Keratinocyte (primary cell): Measurements from ENCODE around the gene AMBP. TPM values are rescaled to one million over a fixed set of nuclear protein-coding genes. Genes with fewer than 3 reads are reported as not detected.

Experiments
- DNase-seq: peaks from one replicate; pipeline ENCODE4 v3.0.0-alpha.2; 2011; ENCODE audit warnings: low read depth, missing footprints, low spot score
- FAIRE-seq: peaks from 2 replicates; lab custom pipeline; 2011; peaks lifted over from hg19 to GRCh38; lab: Jason Lieb, UNC
- H2AFZ ChIP-seq: 2 replicates; pipeline ENCODE4 v1.6.0; 2012; ENCODE audit warnings: low read length, control low read depth, inconsistent platforms; ENCODE audit not compliant: control insufficient read depth
- H3K27ac ChIP-seq: 2 replicates; pipeline ENCODE4 v1.5.1; 2011; ENCODE audit warnings: low read length; ENCODE audit not compliant: control insufficient read depth, insufficient read depth
- H3K27me3 ChIP-seq: 3 replicates; pipeline ENCODE4 v1.6.0; 2011; ENCODE audit warnings: low read length; ENCODE audit not compliant: control insufficient read depth, insufficient read depth; ENCODE audit errors: extremely low read depth
- H3K36me3 ChIP-seq, 2 experiments: 2 replicates in 1 of 2; 3 replicates in 1 of 2; pipeline ENCODE4 v1.5.1; 2011; ENCODE audit warnings: low read length in 2 of 2, mild to moderate bottlenecking in 1 of 2; ENCODE audit not compliant: control insufficient read depth in 2 of 2, insufficient read depth in 2 of 2; ENCODE audit errors: extremely low read depth in 1 of 2
- H3K4me1 ChIP-seq: 3 replicates; pipeline ENCODE4 v1.5.1; 2011; ENCODE audit warnings: low read length; ENCODE audit not compliant: control insufficient read depth, insufficient read depth; ENCODE audit errors: extremely low read depth
- H3K4me2 ChIP-seq: 3 replicates; pipeline ENCODE4 v1.6.0; 2011; ENCODE audit warnings: low read depth, low read length; ENCODE audit not compliant: control insufficient read depth, insufficient read depth; ENCODE audit errors: extremely low read depth
- H3K4me3 ChIP-seq, 3 experiments: fragments of 200-600 bp in 1 of 3; sonication (generic) in 1 of 3; 2 replicates in 2 of 3; 3 replicates in 1 of 3; pipeline ENCODE4 v1.5.1; 2011 to 2016; ENCODE audit warnings: low read length in 3 of 3, mild to moderate bottlenecking in 3 of 3, control low read depth in 2 of 3, inconsistent platforms in 1 of 3, low read depth in 1 of 3, mixed read lengths in 1 of 3, mixed run types in 1 of 3, moderate library complexity in 1 of 3; ENCODE audit not compliant: control insufficient read depth in 2 of 3, insufficient read depth in 2 of 3; ENCODE audit errors: extremely low read depth in 1 of 3
- H3K79me2 ChIP-seq: 2 replicates; pipeline ENCODE4 v1.6.0; 2012; ENCODE audit warnings: low read length; ENCODE audit not compliant: control insufficient read depth, insufficient read depth
- H3K9ac ChIP-seq: 3 replicates; pipeline ENCODE4 v1.6.0; 2011; ENCODE audit warnings: low read length; ENCODE audit not compliant: control insufficient read depth, insufficient read depth; ENCODE audit errors: extremely low read depth
- H3K9me1 ChIP-seq: 3 replicates; pipeline ENCODE4 v1.6.0; 2011; ENCODE audit warnings: low read length; ENCODE audit not compliant: control insufficient read depth, insufficient read depth; ENCODE audit errors: extremely low read depth
- H3K9me3 ChIP-seq: 2 replicates; pipeline ENCODE4 v1.5.1; 2012; ENCODE audit warnings: low read depth, low read length; ENCODE audit not compliant: control insufficient read depth
- H4K20me1 ChIP-seq: 3 replicates; pipeline ENCODE4 v1.6.0; 2011; ENCODE audit warnings: low read length; ENCODE audit not compliant: control insufficient read depth, insufficient read depth; ENCODE audit errors: extremely low read depth
- EZH2 ChIP-seq: IDR thresholded peaks from one replicate; pipeline ENCODE4 v1.6.1; 2012; ENCODE audit warnings: inconsistent platforms, mild to moderate bottlenecking, low read length, moderate library complexity
- dilution Hi-C: fragments of 300-500 bp; cut with MboI; formaldehyde crosslinking; loops from one replicate; pipeline ENCODE4 v1.7.0; 2020; ENCODE audit warnings: low sequenced_read_pairs; ENCODE audit not compliant: extremely low pct_ligation_motif_present
- polyA plus RNA-seq, 5 experiments: library from polyadenylated mRNA; depleted of rRNA in 3 of 5; stranded (reverse) in 3 of 5; stranded (forward) in 1 of 5; unstranded in 1 of 5; fragments of >200 nt; gene quantifications; 1 replicate in 1 of 5; 2 replicates in 3 of 5; 3 replicates in 1 of 5; pipeline versions ENCODE4 v1.2.1 to v1.2.3, GENCODE V29; 2011 to 2012; ENCODE audit warnings: missing spikeins in 2 of 5, low read depth in 1 of 5, low replicate concordance in 1 of 5
- TF ChIP-seq, protein P1 (sequence below), 3 experiments: IDR thresholded peaks in 1 of 3; conservative IDR thresholded peaks in 1 of 3; optimal IDR thresholded peaks in 1 of 3; 2 replicates in 2 of 3; 3 replicates in 1 of 3; pipeline versions ENCODE3 to v1.5.1; 2011; ENCODE audit warnings: low read length in 3 of 3, mild to moderate bottlenecking in 3 of 3, moderate library complexity in 2 of 3, control low read depth in 1 of 3, inconsistent platforms in 1 of 3; ENCODE audit not compliant: insufficient read depth in 2 of 3; ENCODE audit errors: extremely low read depth in 1 of 3

AMBP gene
- polyA plus RNA-seq, 1 donor (not counting 4 experiments of a cell fraction or from before 2014, with no cell fraction given), result not detected

DNA sequence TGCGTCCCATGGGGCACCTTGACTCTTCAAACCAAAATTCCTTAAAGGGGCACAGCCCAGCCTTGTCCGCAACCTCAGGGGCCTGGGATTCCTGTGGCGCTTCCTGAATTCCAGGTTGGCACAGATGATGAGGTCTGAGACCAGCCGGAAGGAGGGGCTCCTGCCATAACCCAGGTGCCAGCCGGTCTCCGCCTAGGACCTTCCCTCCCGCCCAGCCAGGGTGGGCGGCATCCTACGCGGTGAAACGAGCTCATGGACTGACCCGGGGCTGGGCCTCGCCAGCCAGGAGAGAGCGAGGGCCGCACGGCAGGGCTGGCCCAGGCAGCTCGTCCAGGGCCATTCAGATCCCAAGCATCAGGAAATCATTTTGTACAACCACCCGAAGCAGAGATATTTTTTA, 23.0 kb downstream of the AMBP start:
- peaks cover 0 to 9% of the 10 kb centered on the region in 2 experiments for H3K36me3 ChIP-seq
- DNase-seq (no peak), FAIRE-seq (no peak)
- no peaks in the 10 kb centered on the region for H3K27me3 ChIP-seq
- H3K9me1 ChIP-seq, result no peaks in the 10 kb centered on the region
- H3K9ac ChIP-seq, result no peak overlapping the region
- dilution Hi-C loops, result no loop called here
- H2AFZ ChIP-seq, result no peak overlapping the region
- H4K20me1 ChIP-seq, result no peaks in the 10 kb centered on the region
- no peaks in the 10 kb centered on the region for H3K79me2 ChIP-seq
- H3K27ac ChIP-seq, result no peak overlapping the region
- H3K9me3 ChIP-seq, result no peaks in the 10 kb centered on the region
- no peak overlapping the region for H3K4me3 ChIP-seq
- H3K4me2 ChIP-seq, result no peak overlapping the region
- no peak for TF ChIP-seq EZH2
- TF ChIP-seq, protein P1, sequence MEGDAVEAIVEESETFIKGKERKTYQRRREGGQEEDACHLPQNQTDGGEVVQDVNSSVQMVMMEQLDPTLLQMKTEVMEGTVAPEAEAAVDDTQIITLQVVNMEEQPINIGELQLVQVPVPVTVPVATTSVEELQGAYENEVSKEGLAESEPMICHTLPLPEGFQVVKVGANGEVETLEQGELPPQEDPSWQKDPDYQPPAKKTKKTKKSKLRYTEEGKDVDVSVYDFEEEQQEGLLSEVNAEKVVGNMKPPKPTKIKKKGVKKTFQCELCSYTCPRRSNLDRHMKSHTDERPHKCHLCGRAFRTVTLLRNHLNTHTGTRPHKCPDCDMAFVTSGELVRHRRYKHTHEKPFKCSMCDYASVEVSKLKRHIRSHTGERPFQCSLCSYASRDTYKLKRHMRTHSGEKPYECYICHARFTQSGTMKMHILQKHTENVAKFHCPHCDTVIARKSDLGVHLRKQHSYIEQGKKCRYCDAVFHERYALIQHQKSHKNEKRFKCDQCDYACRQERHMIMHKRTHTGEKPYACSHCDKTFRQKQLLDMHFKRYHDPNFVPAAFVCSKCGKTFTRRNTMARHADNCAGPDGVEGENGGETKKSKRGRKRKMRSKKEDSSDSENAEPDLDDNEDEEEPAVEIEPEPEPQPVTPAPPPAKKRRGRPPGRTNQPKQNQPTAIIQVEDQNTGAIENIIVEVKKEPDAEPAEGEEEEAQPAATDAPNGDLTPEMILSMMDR (optimal IDR thresholded peaks at IDR 0.05 in 1 of 3, IDR thresholded peaks at IDR 0.05 in 1 of 3, conservative IDR thresholded peaks at IDR 0.05 in 1 of 3; ENCODE audit: extremely low read depth in 1 of 3, insufficient read depth in 2 of 3, low read length in 3 of 3), result no peak
- H3K4me1 ChIP-seq, result no peaks in the 10 kb centered on the region

DNA sequence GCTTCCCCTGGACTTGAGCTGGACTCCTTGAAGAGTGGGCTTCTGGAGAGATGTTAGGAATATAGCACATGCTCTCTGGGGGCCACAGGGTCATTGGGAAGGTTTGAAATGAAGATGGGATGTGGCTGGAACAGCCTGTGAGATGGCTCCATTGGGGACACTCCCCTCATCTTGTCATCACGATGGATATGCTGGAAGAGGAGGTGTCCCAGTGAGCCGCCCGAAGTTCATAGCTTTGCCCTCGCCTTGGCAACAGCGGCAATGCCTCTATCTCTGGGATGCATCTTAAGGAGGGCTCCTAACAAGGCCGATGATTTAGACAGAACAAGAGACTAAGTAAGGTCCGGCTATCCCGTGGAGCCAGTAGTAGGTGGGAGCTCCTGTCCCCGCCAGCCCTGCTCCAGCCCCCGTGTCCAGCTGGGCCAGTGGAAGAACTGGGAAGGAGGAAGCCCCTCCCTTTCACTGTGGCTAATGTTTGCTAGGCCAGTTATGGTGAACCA, 23.9 kb downstream of the AMBP start:
- DNase-seq, result no peak
- no peaks in the 10 kb centered on the region for H3K9me3 ChIP-seq
- H3K9me1 ChIP-seq, result no peaks in the 10 kb centered on the region
- no peak overlapping the region for H3K27ac ChIP-seq
- no peaks in the 10 kb centered on the region for H3K4me1 ChIP-seq
- no peak overlapping the region for H2AFZ ChIP-seq
- H4K20me1 ChIP-seq, result no peaks in the 10 kb centered on the region
- H3K79me2 ChIP-seq, result no peaks in the 10 kb centered on the region
- H3K4me3 ChIP-seq, result no peak overlapping the region
- H3K9ac ChIP-seq, result no peak overlapping the region
- H3K4me2 ChIP-seq, result no peak overlapping the region
- TF ChIP-seq EZH2, result no peak
- TF ChIP-seq, protein P1 (optimal IDR thresholded peaks at IDR 0.05 in 1 of 3, IDR thresholded peaks at IDR 0.05 in 1 of 3, conservative IDR thresholded peaks at IDR 0.05 in 1 of 3; ENCODE audit: extremely low read depth in 1 of 3, insufficient read depth in 2 of 3, low read length in 3 of 3), result no peak
- H3K36me3 ChIP-seq, result peaks cover 0 to 11% of the 10 kb centered on the region in 2 experiments
- FAIRE-seq, result no peak
- no peaks in the 10 kb centered on the region for H3K27me3 ChIP-seq
- dilution Hi-C loops, result no loop called here
